ENCODE data around the gene PRKG1.

PRKG1 gene

DNA sequence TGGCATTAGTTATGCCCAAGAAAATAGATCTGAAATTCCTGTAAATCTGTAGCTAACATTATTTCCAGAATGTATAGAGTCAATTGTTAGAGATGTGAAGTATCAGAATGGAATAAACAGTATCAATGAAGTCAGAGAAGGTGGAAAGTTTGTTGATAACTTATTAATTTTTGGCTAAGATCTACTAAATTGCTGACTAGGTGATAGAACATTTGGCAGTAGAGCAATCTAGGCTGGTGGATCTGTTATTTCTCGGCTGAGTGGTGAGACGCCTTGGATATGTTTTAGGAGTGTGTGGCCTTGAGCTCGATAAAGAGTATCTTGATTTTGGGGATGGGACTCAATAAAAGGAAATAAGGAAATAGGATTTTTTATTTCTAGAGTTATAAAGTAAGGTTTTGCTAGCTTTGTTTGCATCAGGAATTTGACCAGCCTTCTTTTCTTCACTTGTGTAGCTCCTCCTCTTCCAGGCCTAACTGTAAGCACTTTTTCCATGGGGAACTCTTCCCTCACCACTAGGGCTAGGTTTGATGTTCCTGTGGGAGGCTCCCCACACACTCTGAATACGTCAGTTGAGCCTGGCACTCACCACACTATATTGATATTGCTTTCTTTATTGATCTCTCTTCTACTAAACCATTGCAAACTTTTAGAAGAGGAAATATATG lies 711.9 kb downstream of the PRKG1 start:
- no peak for DNase-seq

DNA sequence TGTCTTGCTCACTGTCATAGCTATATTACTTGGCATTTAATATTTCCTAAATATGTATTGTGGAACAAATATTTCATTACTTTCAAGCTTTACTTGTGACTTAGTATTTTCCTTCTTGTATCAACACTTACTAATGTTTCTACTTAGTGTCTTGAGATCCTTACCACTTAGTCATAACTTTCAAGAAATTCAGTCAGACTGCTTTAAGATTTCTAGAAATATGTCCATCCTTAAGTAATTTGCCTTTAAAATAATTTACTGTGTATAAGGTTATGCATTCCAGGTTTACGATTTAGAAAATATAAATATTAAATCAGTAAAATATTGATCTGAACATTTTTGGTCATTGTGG lies 712.4 kb downstream of the PRKG1 start:
- no peak for DNase-seq

DNA sequence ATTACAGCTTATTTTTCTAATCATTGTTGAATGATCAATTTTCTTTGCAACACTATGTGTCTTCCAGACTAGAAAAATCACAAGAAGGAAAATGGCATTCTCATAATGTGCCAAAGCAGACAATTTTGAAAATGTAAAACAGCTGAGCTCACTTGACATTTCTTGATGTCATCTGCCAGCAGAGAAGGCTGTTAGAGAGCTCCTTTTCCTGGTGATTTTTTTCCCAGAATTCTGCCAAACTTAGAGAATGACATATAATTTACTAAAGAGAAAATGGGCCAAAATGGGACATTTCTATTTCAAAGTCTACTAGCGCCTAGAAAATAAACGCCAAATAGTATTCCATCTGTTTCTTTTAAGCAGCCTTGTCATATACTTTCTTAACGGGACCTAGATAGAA lies 714.0 kb downstream of the PRKG1 start:
- no peak for DNase-seq

DNA sequence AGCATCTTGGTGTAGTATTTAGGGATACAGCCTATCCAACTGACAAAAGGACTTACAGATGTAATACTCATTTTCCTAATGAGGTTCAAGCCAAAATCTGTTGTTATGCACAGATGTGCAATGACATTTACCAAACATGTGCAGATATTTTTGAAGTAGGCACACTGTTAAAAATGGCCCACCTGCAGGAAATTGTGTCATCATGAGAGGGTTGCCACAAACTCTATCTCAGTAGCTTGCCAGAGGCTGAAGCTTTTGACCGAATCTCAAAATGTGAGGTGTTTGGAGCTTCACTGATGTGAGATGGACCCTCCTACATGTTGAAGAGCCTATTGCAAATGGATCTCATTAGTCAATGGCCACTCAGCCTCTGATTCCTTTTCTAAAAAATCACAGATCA lies 714.8 kb downstream of the PRKG1 start:
- no peak for DNase-seq

DNA sequence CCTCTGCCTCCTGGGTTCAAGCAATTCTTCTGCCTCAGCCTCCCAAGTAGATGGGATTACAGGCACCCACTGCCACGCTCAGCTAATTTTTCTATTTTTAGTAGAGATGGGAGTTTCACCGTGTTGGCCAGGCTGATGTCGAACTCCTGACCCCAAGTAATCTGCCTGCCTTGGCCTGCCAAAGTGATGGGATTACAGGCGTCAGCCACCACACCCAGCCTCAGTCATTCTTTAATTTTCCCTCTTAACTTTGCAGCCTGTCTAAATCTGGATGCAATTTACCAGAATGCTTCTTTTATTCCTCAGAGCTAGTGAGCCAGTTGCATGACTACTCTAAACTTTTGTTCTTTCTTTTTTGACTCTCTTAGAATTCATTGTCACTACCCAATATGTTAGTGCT lies 715.6 kb downstream of the PRKG1 start:
- DNase-seq = no peak

DNA sequence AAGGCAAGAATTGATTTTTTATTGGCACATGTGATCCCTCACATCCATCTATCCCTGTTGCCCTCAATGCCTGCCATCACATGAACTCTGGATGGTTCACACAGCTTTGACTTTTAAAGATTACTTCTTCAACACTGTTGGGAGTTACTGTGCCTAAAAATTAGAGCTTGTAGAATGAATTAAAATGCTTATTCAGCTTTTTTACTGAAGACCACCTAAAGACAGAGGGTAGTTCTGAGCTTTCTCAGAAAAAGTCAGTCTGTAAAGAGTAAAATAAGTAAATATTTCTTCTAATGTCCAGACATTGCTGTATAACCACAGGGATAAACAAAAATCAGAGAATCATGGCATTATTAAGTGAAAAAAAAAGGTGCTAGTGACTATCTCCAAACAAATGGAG lies 718.4 kb downstream of the PRKG1 start:
- no peak for DNase-seq

DNA sequence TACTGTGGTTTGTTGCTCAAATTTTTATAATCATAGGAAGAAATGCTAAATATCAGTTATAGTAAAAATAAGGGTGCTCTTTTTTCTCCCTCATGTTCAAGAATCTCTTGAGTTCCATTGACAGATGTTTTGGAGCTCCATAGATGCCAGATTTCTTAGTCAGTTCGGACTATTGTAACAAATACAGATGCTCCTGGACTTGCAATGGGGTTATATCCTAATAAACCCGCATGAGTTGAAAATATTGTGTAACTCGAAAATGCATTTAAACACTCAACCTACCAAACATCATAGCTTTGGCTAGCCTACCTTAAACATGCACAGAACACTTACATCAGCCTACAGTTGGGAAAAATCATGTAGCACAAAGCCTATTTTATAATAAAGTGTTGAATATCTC lies 725.8 kb downstream of the PRKG1 start:
- DNase-seq = no peak

DNA sequence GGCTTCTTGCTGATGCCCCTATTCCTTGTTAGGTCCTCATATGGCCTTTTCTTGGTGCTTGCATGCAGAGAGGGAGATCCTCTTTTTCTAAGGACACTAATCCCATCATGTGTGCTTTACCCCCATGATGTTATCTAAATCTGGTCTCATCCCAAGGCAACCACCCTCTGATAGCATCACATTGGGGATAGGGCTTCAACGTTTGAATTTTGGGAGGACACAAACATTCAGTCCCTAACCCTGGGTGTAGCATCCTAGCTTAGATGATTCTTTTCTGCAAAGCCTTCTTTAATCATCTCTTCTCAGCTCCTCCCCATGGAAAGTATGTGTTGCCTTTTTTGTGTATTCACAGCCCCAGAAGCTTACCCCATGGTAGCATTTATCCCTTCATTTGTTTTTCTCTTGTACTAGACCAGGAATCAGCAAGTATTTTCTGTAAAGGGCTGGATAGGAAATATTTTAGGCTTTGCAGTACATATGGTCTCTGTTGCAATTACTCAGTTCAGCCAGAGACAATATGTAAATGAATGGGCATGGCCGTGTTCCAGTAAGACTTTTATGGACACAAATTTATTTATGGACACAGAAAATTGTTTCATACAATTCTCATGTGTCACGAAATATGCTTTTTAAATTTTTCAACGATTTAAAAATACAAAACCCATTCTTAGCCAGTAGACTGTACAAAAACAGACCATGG lies 726.6 kb downstream of the PRKG1 start:
- no peak for DNase-seq

DNA sequence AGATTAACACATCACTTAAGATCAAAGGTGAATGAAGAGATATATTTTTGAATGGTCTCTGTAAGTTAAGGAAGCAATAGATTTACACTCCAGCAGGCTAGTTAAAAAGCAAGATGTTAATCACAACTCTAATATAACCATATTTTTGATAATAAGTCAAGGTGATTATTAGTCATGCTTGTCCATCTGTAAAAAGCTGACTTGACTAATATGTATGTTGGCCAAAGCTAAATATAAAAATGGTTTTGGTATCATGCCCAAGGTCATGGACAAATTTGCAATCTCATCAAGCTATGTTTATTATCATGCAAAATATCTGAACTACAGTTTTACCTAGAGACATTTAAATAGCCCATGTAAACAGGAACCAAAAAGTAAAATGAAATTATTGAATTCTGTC lies 727.7 kb downstream of the PRKG1 start:
- DNase-seq = no peak

DNA sequence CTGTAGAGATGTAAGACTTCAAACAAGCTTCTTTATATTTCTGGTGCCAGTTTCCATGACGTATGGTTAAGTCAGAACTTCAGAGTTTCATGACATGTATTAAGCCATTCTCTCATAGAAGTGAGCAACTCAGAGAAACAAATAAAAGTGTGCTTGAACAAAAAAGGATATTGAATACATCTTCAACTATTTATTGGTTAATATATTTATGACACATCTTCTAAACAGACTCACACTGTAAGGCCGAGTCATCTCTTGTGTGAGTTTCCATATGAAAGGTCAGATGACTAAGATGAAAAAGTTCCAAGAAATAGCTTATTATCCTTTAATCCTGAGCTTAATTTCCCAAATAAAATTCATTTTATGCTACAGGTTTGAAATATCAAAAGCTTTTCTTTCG lies 730.6 kb downstream of the PRKG1 start:
- DNase-seq = no peak

DNA sequence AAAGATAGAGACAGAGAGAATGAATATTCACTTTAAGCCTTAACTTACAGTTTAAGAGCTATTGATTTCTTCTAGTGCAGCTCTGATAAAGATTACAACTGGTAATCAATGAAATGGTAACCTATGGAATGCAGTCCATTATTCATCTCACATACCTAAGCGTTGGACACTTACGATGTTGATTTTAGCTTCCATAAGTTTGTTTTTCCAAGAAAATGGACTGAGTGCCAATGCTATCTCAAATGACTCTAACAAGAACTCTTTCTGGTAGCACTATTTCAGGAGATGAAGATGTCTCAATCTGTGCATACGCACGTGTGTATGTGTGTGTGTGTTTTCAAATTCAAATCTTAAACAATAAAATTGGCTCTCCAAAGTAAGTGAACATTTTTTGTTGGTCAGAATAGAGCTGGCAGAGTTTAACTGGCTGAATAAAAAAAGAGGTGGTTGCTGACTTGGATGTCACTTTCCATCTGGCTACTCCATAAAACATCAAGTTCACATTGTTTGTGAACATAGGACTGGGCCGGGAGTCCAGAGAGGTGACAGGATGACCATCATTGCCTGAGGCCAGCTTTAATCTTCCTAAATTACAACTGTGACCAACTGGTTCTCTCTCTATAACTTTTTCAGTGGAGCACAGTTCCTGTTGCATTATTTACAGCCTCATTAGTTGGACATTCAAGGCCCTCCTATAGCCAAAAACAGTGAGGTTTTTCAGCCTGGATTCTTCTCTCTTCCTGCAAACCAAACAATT lies 732.0 kb downstream of the PRKG1 start:
- no peak for DNase-seq

DNA sequence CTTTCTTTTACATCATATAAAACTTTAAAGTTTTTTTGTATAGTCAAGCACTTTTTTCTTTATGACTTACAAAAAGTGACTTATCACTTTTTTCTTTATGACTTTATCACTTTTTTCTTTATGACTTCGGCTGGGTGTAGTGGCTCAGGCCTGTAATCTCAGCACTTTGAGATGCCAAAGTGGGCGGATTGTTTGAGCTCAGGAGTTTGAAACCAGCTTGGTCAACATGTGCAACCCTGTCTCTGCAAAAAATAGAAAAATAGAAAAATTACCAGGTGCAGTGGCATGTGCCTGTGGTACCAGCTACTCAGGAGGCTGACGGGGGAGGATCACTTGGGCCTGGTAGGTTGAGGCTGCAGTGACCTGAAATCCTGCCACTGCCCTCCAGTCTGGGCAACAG lies 733.9 kb downstream of the PRKG1 start:
- DNase-seq = no peak

DNA sequence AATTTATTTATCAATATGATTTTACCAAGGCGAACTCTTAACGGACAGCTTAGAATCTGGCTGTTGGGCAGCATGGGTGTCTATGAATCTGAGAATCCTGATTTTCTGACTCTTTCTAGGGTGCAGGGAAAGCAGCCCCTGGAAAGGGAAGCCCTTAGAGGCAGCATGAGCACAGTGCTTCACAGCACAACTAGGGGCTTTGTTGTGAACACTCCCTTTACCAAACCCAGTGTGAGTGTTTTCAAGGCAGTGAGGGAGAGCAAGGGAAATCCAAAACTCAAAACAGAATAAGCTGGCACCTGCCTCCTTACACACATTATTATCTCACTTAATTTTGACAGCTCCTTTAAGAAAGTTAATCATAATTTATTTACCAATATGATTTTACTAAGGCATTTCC lies 741.4 kb downstream of the PRKG1 start:
- DNase-seq = no peak

DNA sequence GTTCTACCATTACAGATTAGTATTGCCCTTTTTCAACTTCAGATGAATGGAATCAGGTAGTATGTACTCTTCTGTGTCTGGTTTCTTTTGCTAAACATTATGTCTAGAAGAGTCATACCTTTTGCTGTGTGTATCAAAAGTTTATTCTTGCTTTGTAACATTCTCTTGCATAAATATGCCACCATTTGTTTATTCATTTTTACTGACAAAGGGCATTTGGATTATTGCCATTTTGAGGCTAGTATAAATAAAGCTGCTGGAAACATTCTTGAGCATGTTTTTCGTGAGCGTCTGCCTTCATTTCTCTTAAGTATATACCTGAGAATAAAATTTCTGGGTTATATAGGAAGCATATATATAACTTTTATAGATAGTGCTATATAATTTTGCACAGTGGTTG lies 746.8 kb downstream of the PRKG1 start:
- DNase-seq = no peak

DNA sequence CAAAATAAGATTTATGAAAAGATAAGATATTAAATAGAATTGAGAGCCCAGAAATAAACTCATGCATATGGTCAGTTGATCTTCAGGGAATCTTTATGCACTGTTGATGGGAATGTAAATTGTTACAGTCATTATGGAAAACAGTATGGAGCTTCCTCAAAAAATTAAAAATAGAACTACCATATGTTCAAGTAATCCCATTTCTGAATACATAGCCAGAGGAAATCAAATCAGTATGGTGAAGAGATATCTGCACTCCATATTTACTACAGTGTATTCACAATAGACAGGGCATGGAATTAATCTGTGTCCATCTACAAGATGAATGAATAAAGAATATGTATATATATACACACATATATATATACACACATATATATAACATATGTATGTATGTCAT lies 747.5 kb downstream of the PRKG1 start:
- DNase-seq = no peak

DNA sequence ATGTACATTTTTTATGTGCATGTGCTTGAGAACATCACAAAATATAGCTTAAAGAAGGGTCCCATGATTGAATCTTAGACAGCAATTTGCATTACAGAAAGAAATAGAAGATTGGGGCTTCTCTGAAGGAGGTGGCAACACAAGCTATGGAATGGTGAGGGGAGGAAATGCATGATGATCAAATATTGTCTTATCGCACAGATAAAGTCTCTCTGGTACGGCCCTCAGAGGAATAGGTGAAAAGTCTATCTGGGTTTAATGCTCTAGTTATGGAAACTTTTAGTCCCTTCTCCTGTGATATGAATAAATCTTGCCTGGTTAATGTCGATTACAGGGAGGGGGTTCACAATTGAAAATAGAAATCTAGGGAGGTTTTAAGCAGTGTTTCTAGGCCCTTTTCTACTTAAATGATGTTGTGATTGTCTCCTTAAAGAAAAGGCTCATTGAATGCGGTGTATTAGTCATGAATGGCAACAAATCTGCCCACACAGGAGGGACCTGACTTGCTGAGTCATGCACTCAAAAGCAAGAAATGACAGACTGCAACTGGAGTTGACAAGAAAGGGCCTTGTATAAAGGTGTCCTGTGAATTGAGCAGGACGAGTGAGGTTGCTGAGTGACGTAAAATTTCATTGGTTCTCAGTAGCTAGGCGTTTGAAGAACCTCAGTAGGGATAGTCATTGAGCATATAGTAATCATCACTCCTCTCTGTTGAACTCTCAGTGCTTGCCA lies 758.5 kb downstream of the PRKG1 start:
- no peak for DNase-seq

DNA sequence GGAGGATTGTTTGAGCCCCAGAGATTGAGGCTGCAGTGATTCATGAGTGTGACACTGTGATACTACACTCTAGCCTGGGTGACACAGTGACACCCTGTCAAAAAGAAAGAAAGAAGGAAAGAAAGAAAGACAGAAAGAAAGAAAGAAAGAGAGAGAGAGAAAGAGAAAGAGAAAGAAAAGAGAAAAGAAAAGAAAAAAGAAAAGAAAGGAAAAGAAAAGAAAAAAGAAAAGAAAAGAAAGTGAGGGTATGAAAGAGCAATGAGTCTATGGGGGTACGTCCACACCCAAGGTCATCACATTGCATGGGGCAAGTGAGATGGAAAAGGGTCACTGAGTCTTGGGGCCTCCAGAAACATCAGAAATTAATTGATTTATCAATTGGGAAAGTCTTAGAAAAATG lies 760.3 kb downstream of the PRKG1 start:
- DNase-seq = no peak

DNA sequence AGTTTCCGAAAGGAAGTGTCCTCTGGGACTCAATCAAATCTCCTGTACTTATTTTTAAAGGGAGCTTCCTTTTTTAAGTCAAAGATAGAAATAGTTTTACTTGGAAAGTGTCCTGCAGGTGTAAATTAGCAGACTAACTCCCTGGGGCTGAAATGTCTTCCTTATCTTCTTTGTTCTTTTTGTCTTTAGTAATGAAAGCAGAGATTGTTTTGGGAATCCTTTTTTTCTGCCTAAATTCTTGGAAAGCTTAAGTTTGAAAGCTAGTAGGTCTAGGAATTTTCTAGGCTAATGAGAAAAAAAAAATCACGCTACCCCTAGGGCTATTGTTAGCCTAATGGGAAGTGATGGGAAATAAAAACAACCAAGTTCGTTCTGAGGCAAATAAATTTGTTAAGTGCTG lies 764.2 kb downstream of the PRKG1 start:
- DNase-seq = no peak

DNA sequence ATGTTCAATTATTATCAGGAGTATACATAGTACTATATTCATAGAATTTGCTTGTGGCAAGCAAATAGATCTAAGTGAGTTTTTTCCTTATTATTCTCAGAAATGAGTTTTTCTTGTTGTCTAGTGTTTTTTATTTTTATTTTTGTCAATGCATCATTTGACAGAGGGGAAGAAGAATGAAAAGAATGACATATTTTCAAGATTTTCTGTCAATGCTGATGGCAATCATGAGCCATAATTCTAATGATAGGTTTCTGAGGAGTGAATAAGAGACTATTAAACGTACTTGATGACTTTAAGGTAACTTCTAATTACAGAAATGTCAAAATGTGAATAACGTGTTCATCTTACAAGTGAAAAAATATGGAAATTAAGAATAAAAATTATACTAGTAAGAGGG lies 769.7 kb downstream of the PRKG1 start:
- no peak for DNase-seq

DNA sequence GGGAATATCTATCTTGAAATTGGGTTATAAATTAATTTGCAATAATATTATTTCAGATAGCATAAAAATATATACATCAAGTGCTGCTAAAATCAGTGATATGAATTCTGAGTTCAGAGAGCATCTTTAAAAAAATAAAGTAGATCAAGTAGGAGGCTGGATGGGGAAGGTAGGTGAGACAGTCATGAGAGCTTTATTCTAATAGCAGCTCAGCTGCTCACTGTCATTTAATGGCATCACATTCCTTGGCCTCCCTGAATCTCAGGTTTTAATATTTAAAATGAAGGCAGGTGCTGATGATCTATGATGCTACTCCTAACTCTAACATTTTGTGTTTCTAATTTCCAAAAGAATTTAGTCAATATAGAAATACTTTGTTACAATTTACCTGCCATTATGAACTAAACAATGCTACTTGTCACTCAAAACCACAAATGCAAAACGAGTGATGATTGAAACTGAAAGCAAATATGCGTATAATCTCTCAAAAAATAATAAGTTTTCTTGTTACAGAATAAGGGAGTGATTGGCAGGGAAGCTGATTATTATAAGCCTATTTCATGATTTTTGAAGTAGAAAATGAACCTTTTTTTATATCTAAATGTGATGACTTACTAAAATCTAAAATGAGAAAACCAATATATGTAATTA lies 772.7 kb downstream of the PRKG1 start:
- no peak for DNase-seq

DNA sequence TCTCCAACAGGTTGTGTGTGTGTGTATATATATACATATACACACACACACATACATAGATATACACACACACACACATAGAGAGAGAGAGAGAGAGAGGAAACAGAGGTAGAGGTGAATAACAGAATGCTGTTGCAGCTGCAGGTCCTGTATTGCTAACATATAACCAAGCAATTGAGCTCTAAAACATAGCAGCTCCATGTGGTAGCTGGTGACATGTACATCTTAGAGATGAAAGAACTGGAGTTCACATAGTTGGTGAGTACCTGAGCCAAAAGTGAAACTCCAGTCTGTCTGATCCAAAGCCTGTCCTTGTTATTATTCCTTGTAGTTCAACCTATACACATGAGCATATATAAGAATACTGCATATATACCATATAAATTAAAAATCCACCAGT lies 778.0 kb downstream of the PRKG1 start:
- DNase-seq = no peak

DNA sequence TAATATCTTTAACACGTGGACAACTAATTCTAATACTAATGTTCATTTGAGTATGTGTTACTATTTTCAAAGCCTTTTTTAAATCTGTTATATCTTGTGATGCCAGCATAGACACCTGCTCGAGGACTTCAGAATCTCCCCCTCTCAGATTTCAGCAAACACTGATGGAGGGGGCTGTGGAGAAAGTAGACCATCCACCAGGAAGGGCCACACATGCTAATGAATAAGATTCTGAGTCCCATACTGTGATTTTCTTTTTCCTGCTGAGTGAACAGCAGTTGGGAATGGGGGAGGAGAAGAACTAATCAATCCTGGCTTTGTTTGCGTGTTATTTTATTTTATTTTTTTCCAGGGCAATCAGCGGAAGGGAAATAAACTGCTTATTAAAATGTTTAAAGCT lies 783.0 kb downstream of the PRKG1 start:
- no peak for DNase-seq

DNA sequence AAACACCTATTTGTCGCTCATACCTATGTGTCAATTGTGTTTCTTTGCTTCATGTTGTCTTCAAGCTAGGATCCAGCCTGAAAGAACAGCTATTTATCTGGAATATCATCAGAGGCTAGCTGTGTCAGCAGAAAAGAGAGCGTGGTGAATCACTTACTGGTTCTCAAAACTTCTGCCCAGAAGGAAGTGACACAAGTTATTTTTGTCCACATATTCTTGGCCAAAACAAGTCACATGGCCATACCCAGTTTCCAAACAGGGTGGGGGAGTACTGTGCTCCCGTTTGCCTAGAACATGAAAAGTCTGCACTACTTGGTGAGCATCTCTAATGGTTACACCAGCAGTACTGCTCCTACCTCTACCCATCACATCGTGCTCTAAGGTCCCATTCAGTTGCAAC lies 786.0 kb downstream of the PRKG1 start:
- DNase-seq = no peak
